PFSK-1 (cell line): ENCODE results near the gene BTNL2.

Source experiments
- POLR2AphosphoS5 ChIP-seq: IDR thresholded peaks from 2 replicates; pipeline ENCODE4 v1.6.1; 2012; ENCODE audit warnings: low read depth, mild to moderate bottlenecking, control low read depth, low read length, moderate library complexity
- REST ChIP-seq, 2 experiments: IDR thresholded peaks; 2 replicates each; pipeline versions ENCODE4 v1.6.1 to v1.8.0; 2011 to 2012; ENCODE audit warnings: low read depth in 2 of 2, low read length in 2 of 2, control low read depth in 1 of 2, inconsistent platforms in 1 of 2, mild to moderate bottlenecking in 1 of 2, moderate library complexity in 1 of 2; ENCODE audit not compliant: insufficient read depth in 1 of 2
- SIN3A ChIP-seq: IDR thresholded peaks from 2 replicates; pipeline ENCODE4 v1.6.1; 2012; ENCODE audit warnings: mild to moderate bottlenecking, low read length, moderate library complexity, borderline replicate concordance; ENCODE audit not compliant: insufficient read depth
- TAF1 ChIP-seq: IDR thresholded peaks from 2 replicates; pipeline ENCODE4 v1.6.1; 2012; ENCODE audit warnings: low read length, control low read depth, borderline replicate concordance; ENCODE audit not compliant: insufficient read depth

- TF ChIP-seq SIN3A (no peak), POLR2AphosphoS5 (no peak), REST (IDR thresholded peaks at IDR 0.05; ENCODE audit: insufficient read depth in 1 of 2, low read depth in 2 of 2, low read length in 2 of 2) (no peak), TAF1 (no peak)
Observed at GRCh38 chr6:32406857-32407256, at the start of gene BTNL2.
